AG09309 (cell line): ENCODE data around the gene PPIB.

Experiments
- DNase-seq: peaks from one replicate; pipeline ENCODE4 v3.0.0-alpha.2; 2010; ENCODE audit warnings: low read depth
- H3K4me3 ChIP-seq: 2 replicates; pipeline ENCODE4 v1.5.1; 2011; ENCODE audit warnings: mild to moderate bottlenecking, low read depth, low read length, moderate library complexity; ENCODE audit not compliant: control insufficient read depth
- CTCF ChIP-seq: IDR thresholded peaks from 2 replicates; pipeline ENCODE4 v1.5.1; 2011; ENCODE audit warnings: mild to moderate bottlenecking, low read depth, low read length, inconsistent platforms; ENCODE audit not compliant: insufficient read depth, control insufficient read depth; ENCODE audit errors: missing control alignments

Gene PPIB

GRCh38 chr15:64162869-64163658, at the start of gene PPIB:
PPIB (minus strand) TSS chr15:64163022; CDS start chr15:64162986, 36 bp downstream.
- TF ChIP-seq CTCF = peak; percentile 30
- peak within 1 kb of the TSS; percentile 57 for H3K4me3 ChIP-seq
- peak; percentile 89 for DNase-seq

DNA sequence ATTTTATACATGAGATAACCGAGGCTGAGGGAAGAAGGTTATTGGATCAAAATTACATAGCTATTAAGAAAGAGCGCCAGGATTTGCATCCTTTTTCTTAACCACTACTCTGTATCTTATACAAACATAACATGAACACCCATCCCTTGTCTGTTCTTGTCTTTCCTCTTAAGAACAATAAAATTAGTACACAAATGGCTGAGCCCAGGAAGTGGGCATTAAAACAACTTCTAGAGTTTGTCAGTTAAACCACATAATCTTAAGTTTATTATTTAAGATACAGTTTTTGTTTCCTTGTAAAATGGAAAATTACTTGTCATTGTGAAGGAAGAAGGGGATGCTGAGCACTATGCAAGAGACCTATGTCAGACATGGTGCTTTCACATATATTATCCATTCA, 48.9 kb upstream of the PPIB start:
- no peak overlapping the region for H3K4me3 ChIP-seq
- no peak for TF ChIP-seq CTCF
- DNase-seq = no peak

DNA sequence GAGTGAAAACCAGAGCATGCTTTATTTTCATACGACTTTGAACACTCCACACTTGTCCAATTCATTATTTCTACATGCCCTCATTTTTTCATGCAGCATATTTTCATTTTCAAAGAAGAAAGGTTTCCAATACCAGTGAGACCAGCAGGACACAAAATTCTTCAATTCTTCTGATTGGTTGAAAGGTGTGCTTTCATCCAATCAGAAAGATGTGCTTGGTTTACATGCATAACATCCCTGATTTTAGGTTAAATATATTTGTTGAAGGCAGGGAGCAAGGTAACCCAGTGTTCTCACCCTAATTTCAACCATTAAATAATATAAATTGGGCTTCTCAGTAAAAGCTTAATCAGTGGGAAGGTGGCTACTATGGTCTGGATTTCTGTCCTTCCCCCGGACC, 47.5 kb upstream of the PPIB start:
- no peak for TF ChIP-seq CTCF
- DNase-seq = no peak
- no peak overlapping the region for H3K4me3 ChIP-seq

DNA sequence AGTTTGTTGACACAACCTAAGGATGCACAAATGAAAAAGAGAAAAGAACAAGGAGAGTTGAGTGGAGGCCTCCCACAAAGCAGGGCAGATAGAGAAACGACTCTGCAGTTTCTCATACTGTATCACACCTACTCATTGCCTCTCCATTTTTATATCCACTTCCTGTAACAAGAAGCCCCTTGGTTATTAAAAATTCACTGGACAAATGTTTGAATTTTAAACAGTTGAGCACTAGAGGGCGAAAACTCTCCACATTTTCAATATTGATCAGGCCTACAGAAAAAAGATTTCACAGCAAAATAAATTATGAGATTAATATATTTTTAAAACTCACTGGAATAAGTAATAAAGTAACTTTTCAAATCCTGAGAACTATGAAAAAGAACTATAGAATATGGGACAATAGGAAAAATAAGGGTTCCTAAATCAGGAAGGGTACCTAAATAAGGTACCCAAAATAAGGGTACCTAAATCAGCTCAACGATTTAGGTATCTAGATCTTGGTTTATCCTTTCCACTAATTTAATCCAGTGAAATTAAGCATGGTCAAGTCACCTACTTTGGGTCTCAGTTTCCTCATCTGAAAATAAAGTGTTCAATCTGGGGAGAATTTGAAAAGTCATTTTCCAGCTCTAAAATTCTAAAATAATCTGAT, 47.0 kb upstream of the PPIB start:
- no peak for DNase-seq
- H3K4me3 ChIP-seq = no peak overlapping the region
- peak; percentile 16 for TF ChIP-seq CTCF

- H3K4me3 ChIP-seq = no peak overlapping the region
- DNase-seq = no peak
- no peak for TF ChIP-seq CTCF
These were observed 42.4 kb upstream of the PPIB start for GRCh38 chr15:64205202-64205601.

- peak; percentile 73 for DNase-seq
- H3K4me3 ChIP-seq = no peak overlapping the region
- no peak for TF ChIP-seq CTCF
These were observed 34.6 kb upstream of the PPIB start for GRCh38 chr15:64197425-64197824.
